ENCODE measurements around the gene FMNL2.

DNA sequence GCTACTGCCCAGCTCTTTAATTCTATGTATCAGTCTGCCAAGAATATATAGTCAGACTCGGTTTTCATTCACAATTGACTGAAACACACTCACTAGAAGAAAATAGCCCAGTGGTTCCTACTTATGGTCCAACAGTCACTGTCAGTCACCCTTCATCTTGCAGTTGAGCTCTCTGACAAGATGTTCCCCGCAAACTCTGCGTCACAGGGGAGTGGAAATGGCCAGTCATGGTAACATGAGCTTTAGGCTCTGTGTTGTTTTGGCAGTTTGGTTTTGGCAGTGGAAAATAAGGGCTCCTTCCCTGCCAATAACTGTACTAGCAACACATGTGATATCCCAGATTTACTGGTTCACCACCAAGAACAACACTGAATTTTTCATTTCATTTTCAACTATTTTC is 259.8 kb downstream of the FMNL2 start:
- TF ChIP-seq, protein P1, sequence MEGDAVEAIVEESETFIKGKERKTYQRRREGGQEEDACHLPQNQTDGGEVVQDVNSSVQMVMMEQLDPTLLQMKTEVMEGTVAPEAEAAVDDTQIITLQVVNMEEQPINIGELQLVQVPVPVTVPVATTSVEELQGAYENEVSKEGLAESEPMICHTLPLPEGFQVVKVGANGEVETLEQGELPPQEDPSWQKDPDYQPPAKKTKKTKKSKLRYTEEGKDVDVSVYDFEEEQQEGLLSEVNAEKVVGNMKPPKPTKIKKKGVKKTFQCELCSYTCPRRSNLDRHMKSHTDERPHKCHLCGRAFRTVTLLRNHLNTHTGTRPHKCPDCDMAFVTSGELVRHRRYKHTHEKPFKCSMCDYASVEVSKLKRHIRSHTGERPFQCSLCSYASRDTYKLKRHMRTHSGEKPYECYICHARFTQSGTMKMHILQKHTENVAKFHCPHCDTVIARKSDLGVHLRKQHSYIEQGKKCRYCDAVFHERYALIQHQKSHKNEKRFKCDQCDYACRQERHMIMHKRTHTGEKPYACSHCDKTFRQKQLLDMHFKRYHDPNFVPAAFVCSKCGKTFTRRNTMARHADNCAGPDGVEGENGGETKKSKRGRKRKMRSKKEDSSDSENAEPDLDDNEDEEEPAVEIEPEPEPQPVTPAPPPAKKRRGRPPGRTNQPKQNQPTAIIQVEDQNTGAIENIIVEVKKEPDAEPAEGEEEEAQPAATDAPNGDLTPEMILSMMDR (conservative IDR thresholded peaks at IDR 0.05; ENCODE audit: low read depth in 2 of 2) = no peak
- TF ChIP-seq POLR2AphosphoS5 (IDR thresholded peaks at IDR 0.05; ENCODE audit: low read depth) = no peak
- TF ChIP-seq ZNF331 (CRISPR knock-in tag; IDR thresholded peaks at IDR 0.05; ENCODE audit: low read depth) = no peak
- TF ChIP-seq, protein P2, sequence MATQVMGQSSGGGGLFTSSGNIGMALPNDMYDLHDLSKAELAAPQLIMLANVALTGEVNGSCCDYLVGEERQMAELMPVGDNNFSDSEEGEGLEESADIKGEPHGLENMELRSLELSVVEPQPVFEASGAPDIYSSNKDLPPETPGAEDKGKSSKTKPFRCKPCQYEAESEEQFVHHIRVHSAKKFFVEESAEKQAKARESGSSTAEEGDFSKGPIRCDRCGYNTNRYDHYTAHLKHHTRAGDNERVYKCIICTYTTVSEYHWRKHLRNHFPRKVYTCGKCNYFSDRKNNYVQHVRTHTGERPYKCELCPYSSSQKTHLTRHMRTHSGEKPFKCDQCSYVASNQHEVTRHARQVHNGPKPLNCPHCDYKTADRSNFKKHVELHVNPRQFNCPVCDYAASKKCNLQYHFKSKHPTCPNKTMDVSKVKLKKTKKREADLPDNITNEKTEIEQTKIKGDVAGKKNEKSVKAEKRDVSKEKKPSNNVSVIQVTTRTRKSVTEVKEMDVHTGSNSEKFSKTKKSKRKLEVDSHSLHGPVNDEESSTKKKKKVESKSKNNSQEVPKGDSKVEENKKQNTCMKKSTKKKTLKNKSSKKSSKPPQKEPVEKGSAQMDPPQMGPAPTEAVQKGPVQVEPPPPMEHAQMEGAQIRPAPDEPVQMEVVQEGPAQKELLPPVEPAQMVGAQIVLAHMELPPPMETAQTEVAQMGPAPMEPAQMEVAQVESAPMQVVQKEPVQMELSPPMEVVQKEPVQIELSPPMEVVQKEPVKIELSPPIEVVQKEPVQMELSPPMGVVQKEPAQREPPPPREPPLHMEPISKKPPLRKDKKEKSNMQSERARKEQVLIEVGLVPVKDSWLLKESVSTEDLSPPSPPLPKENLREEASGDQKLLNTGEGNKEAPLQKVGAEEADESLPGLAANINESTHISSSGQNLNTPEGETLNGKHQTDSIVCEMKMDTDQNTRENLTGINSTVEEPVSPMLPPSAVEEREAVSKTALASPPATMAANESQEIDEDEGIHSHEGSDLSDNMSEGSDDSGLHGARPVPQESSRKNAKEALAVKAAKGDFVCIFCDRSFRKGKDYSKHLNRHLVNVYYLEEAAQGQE (IDR thresholded peaks at IDR 0.05; ENCODE audit: unreplicated experiment) = no peak
- TF ChIP-seq EZH2phosphoT487 (IDR thresholded peaks at IDR 0.05; ENCODE audit: unreplicated experiment) = no peak
- no peak for TF ChIP-seq EZH2 (IDR thresholded peaks at IDR 0.05; ENCODE audit: low read depth, unreplicated experiment)
- TF ChIP-seq JUNB (IDR thresholded peaks at IDR 0.05; ENCODE audit: unreplicated experiment) = no peak
